K562 (cell line): Measurements from ENCODE around the gene SLC16A14. TPM values are rescaled to one million over a fixed set of nuclear protein-coding genes. Genes with fewer than 3 reads are reported as not detected.

Experiments
- ASH1L ChIP-seq: fragments of 450-650 bp; IDR thresholded peaks from 2 replicates; pipeline ENCODE4 v1.6.1; 2018; ENCODE audit warnings: borderline replicate concordance, mild to moderate bottlenecking, low read depth; ENCODE audit not compliant: partially characterized antibody
- BCL6 ChIP-seq: fragments of 250-450 bp; sonication (Bioruptor Pico); IDR thresholded peaks from 2 replicates; pipeline ENCODE4 v1.4.0; 2020
- DMBX1 ChIP-seq: fragments of 250-450 bp; sonication (Bioruptor Pico); IDR thresholded peaks from 2 replicates; pipeline ENCODE4 v1.8.0; 2022; ENCODE audit warnings: inconsistent platforms, mild to moderate bottlenecking, moderate library complexity, borderline replicate concordance
- ELF1 ChIP-seq: fragments of 200-800 bp; sonication (Bioruptor generic); IDR thresholded peaks from 2 replicates; pipeline ENCODE4 v1.6.1; 2016; ENCODE audit warnings: missing genetic modification characterization, missing compliant biosample characterization
- ESRRB ChIP-seq: fragments of 250-450 bp; sonication (Bioruptor Pico); IDR thresholded peaks from 2 replicates; pipeline ENCODE4 v1.5.0; 2020; ENCODE audit warnings: mild to moderate bottlenecking, moderate library complexity, borderline replicate concordance
- ETS2 ChIP-seq: IDR thresholded peaks from 2 replicates; pipeline ENCODE4 v1.6.1; 2016; ENCODE audit warnings: borderline replicate concordance, missing genetic modification characterization, mild to moderate bottlenecking, moderate library complexity, missing compliant biosample characterization; ENCODE audit not compliant: poor library complexity, severe bottlenecking
- FOXJ2 ChIP-seq: fragments of 200-800 bp; sonication (Bioruptor generic); IDR thresholded peaks from 2 replicates; pipeline ENCODE4 v1.6.1; 2016; ENCODE audit warnings: missing genetic modification characterization, missing compliant biosample characterization
- HNRNPK ChIP-seq: fragments of 200-400 bp; formaldehyde crosslinking; IDR thresholded peaks from one replicate; pipeline ENCODE4 v1.6.1; 2018; ENCODE audit warnings: mild to moderate bottlenecking, low read depth, low read length; ENCODE audit not compliant: poor library complexity, severe bottlenecking
- MBD2 ChIP-seq: sonication (generic); IDR thresholded peaks from 2 replicates; pipeline ENCODE4 v1.6.1; 2016; ENCODE audit warnings: low read depth, borderline replicate concordance
- MEF2D ChIP-seq: conservative IDR thresholded peaks from 2 replicates; pipeline ENCODE4 v1.6.1; 2016; ENCODE audit warnings: low read depth, missing genetic modification characterization, missing compliant biosample characterization
- MTA3 ChIP-seq: fragments of 450-650 bp; formaldehyde crosslinking; IDR thresholded peaks from 2 replicates; pipeline ENCODE4 v1.6.1; 2017; ENCODE audit warnings: mild to moderate bottlenecking, borderline replicate concordance
- PHB2 ChIP-seq: fragments of 450-650 bp; IDR thresholded peaks from 2 replicates; pipeline ENCODE4 v1.6.1; 2017; ENCODE audit warnings: low read depth
- POLR2G ChIP-seq: fragments of 200-400 bp; formaldehyde crosslinking; IDR thresholded peaks from 2 replicates; pipeline ENCODE4 v1.6.1; 2017; ENCODE audit warnings: low read depth, mild to moderate bottlenecking, antibody characterized with exemption, low read length, moderate library complexity
- RBM25 ChIP-seq: fragments of 200-400 bp; formaldehyde crosslinking; IDR thresholded peaks from 2 replicates; pipeline ENCODE4 v1.6.1; 2018; ENCODE audit warnings: low read length, low read depth, moderate library complexity; ENCODE audit not compliant: severe bottlenecking
- RFX5 ChIP-seq: IDR thresholded peaks from 2 replicates; pipeline ENCODE4 v1.6.1; 2011; ENCODE audit warnings: low read depth, mild to moderate bottlenecking, improper control_type of control experiment, low read length
- SIN3A ChIP-seq, 2 experiments: fragments of 150-350 bp in 1 of 2; IDR thresholded peaks; 2 replicates each; pipeline ENCODE4 v1.6.1; 2011 to 2016; ENCODE audit warnings: borderline replicate concordance in 2 of 2, low read depth in 2 of 2, low read length in 2 of 2, mild to moderate bottlenecking in 2 of 2, moderate library complexity in 2 of 2; ENCODE audit not compliant: control insufficient read depth in 1 of 2
- SMAD4 ChIP-seq: fragments of 250-450 bp; sonication (Bioruptor Pico); conservative IDR thresholded peaks from 2 replicates; pipeline ENCODE4 v1.8.0; 2021; ENCODE audit warnings: inconsistent platforms, mild to moderate bottlenecking, moderate library complexity
- SREBF1 ChIP-seq: fragments of 150-350 bp; IDR thresholded peaks from 2 replicates; pipeline ENCODE4 v1.6.1; 2014; ENCODE audit warnings: antibody characterized with exemption, low read depth, low read length, borderline replicate concordance
- U2AF1 ChIP-seq: fragments of 200-400 bp; formaldehyde crosslinking; optimal IDR thresholded peaks from 2 replicates; pipeline ENCODE3; 2017; ENCODE audit warnings: mild to moderate bottlenecking, low read depth, low read length, moderate library complexity
- XRCC4 ChIP-seq: IDR thresholded peaks from one replicate; pipeline ENCODE4 v1.6.1; 2011; ENCODE audit not compliant: insufficient read depth, insufficient read length; ENCODE audit errors: extremely low read depth
- ZBTB17 ChIP-seq: fragments of 450-650 bp; formaldehyde crosslinking; IDR thresholded peaks from 2 replicates; pipeline ENCODE4 v1.4.0; 2020; ENCODE audit warnings: mild to moderate bottlenecking
- ZNF184 ChIP-seq: sonication (generic); formaldehyde crosslinking; IDR thresholded peaks from 2 replicates; pipeline ENCODE4 v1.5.0; 2020; ENCODE audit warnings: missing genetic modification reagents
- ZNF696 ChIP-seq: fragments of 250-450 bp; sonication (Bioruptor Pico); conservative IDR thresholded peaks from 2 replicates; pipeline ENCODE4 v1.4.0; 2020; ENCODE audit warnings: mild to moderate bottlenecking, moderate library complexity
- polyA plus RNA-seq, 8 experiments: library from polyadenylated mRNA; depleted of rRNA in 4 of 8; stranded (reverse) in 5 of 8; unstranded in 3 of 8; fragments of >200 nt; fragmentation: Nextera tagmentation in 2 of 8; fragmentation: Illumina TruSeq in 1 of 8; extraction: Ambion mirVana in 2 of 8; extraction: Trizol in 1 of 8; gene quantifications; 2 replicates each; pipeline versions ENCODE4 v1.2.1 to v1.2.3, GENCODE V29; 2011 to 2014; ENCODE audit warnings: inconsistent platforms in 1 of 8, missing spikeins in 1 of 8
- total RNA-seq, 7 experiments: library from RNA; depleted of rRNA in 6 of 7; stranded (reverse); fragments of >200 nt in 6 of 7; fragmentation: Illumina TruSeq in 2 of 7; extraction: Trizol in 2 of 7; gene quantifications; 2 replicates each; pipeline versions ENCODE4 v1.2.1 to v1.2.3, GENCODE V29; 2011 to 2021; ENCODE audit warnings: low replicate concordance in 1 of 7
- TF ChIP-seq, protein P1 (sequence below): fragments of 250-450 bp; sonication (Bioruptor Pico); IDR thresholded peaks from 2 replicates; pipeline ENCODE4 v1.5.0; 2021
- TF ChIP-seq, protein P2 (sequence below): sonication (generic); formaldehyde crosslinking; IDR thresholded peaks from 2 replicates; pipeline ENCODE4 v1.8.1; 2023; ENCODE audit warnings: mild to moderate bottlenecking, missing genetic modification reagents
- TF ChIP-seq, protein P3 (sequence below), 3 experiments: fragments of 200-800 bp in 1 of 3; sonication (Bioruptor generic) in 1 of 3; sonication (generic) in 1 of 3; formaldehyde crosslinking in 1 of 3; IDR thresholded peaks; 2 replicates each; pipeline versions ENCODE4 v1.6.1 to v1.8.0; 2016 to 2022; ENCODE audit warnings: mild to moderate bottlenecking in 2 of 3, missing compliant biosample characterization in 2 of 3, missing genetic modification characterization in 2 of 3, missing genetic modification reagents in 1 of 3

The SLC16A14 gene
- total and polyA plus RNA-seq, 9 of the 15 experiments (the other 6 are each of a cell fraction or from before 2014, with no cell fraction given): not detected

DNA sequence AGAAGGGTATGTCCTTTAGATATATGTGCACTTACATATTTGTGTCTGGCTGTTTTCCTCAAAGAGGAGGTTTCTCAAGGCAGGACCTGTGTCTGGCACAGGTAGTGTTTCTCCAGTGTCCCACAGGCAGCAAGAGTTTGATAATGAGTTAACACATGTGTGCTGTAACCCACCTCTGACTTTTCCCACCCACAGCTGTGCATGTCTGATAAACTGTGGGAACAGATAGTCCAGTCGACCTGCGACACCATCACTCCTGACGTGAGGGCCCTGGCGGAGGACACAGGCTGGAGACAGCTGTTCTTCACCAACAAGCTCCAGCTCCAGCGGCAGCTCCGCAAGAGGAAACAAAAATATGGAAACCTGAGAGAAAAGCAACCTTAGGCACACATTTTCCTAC lies 58.2 kb downstream of the SLC16A14 start (continued):
- TF ChIP-seq PHB2 (no peak), MBD2 (peak; percentile 48), HNRNPK (no peak), BCL6 (no peak), ESRRB (CRISPR knock-in tag) (no peak), DMBX1 (CRISPR knock-in tag) (no peak), SMAD4 (CRISPR knock-in tag) (peak; percentile 54), ASH1L (no peak), ZBTB17 (CRISPR knock-in tag) (no peak), RBM25 (no peak), ZNF696 (CRISPR knock-in tag) (no peak), MEF2D (no peak), RFX5 (no peak), U2AF1 (no peak), ELF1 (tag) (no peak), XRCC4 (no peak), SREBF1 (no peak), ZNF184 (CRISPR knock-in tag) (no peak), MTA3 (no peak), SIN3A (IDR thresholded peaks at IDR 0.05; ENCODE audit: borderline replicate concordance in 2 of 2, control insufficient read depth in 1 of 2, low read depth in 2 of 2, low read length in 2 of 2) (no peak), FOXJ2 (tag) (no peak), ETS2 (tag) (no peak), POLR2G (no peak)
- TF ChIP-seq, protein P1, sequence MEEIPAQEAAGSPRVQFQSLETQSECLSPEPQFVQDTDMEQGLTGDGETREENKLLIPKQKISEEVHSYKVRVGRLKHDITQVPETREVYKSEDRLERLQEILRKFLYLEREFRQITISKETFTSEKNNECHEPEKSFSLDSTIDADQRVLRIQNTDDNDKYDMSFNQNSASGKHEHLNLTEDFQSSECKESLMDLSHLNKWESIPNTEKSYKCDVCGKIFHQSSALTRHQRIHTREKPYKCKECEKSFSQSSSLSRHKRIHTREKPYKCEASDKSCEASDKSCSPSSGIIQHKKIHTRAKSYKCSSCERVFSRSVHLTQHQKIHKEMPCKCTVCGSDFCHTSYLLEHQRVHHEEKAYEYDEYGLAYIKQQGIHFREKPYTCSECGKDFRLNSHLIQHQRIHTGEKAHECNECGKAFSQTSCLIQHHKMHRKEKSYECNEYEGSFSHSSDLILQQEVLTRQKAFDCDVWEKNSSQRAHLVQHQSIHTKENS (CRISPR knock-in tag): no peak
- TF ChIP-seq, protein P2, sequence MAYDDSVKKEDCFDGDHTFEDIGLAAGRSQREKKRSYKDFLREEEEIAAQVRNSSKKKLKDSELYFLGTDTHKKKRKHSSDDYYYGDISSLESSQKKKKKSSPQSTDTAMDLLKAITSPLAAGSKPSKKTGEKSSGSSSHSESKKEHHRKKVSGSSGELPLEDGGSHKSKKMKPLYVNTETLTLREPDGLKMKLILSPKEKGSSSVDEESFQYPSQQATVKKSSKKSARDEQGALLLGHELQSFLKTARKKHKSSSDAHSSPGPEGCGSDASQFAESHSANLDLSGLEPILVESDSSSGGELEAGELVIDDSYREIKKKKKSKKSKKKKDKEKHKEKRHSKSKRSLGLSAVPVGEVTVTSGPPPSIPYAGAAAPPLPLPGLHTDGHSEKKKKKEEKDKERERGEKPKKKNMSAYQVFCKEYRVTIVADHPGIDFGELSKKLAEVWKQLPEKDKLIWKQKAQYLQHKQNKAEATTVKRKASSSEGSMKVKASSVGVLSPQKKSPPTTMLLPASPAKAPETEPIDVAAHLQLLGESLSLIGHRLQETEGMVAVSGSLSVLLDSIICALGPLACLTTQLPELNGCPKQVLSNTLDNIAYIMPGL: no peak
- TF ChIP-seq, protein P3, sequence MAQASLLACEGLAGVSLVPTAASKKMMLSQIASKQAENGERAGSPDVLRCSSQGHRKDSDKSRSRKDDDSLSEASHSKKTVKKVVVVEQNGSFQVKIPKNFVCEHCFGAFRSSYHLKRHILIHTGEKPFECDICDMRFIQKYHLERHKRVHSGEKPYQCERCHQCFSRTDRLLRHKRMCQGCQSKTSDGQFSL (CRISPR knock-in tag; IDR thresholded peaks at IDR 0.05): no peak
- TF ChIP-seq, protein P3 (tag; IDR thresholded peaks at IDR 0.05): no peak
